Colon (tissue), 2 donors: ENCODE measurements around the gene ACTG1.

Experiments used
- FAIRE-seq: peaks from 2 replicates; lab custom pipeline; 2012; peaks lifted over from hg19 to GRCh38; lab: Jason Lieb, UNC
- donor health status: control.
- donor health status: control.

Gene ACTG1

GRCh38 chr17:81480140-81481072 is 32.2 kb downstream of the ACTG1 start:
- no peak for FAIRE-seq

DNA sequence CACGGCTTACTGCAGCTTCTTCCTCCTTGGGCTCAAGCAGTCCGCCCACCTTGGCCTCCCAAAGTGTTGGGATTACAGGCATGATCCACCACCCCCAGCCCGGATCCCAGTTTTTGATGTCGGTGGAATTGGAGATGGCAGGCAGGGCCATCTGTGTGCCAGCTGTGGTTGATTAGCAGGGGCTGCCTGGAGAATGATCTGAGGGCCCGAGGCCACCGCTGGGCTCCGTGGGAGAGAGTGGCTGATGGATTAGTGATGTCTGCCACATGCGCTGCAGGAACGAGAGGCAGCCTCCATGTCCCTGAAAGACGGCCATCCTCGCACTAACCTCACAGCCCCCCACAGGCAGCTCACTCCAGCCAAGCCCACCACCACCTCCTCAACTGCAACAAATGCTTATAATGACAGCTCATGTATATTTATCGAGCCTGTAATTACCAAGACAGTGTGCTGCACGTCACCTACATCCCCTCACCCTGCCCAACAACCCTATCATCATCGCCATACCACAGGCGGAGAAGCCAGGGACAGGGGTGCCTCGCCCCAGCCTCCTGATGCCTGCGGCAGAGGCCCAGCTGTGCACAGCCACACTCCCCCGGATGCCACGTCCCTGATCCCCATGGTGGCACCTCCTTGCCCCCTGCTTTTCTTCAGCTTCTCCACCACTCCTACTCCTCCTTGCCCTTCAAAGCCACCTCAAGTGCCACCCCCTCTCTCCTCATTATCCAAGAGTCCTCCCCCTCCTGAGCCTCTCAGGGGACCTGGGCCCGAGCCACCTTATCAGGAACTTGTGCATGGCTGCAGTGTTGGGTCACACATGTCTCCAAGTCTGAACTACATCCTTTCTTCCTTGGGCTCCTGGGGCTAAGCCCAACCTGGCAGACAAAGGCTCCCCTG is 33.2 kb downstream of the ACTG1 start:
- FAIRE-seq: no peak

DNA sequence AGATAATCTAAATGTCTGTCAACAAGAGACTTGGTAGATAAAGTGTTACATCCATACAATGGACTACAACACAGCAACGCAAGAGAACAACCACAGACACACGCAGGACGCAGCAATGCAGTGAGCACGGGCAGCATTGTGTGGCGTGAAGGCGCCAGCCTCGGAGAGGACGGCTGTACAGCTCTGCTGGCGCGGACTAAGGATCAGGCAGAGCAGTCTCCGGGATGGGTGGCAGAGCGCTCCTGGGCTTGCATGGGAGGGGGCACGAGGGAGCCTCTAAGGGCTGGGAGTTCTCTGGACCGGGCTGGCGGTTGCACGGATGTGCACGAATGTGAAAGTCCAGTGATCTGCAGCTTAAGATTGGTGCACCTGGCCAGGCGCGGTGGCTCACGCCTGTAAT is 34.5 kb downstream of the ACTG1 start:
- no peak for FAIRE-seq

DNA sequence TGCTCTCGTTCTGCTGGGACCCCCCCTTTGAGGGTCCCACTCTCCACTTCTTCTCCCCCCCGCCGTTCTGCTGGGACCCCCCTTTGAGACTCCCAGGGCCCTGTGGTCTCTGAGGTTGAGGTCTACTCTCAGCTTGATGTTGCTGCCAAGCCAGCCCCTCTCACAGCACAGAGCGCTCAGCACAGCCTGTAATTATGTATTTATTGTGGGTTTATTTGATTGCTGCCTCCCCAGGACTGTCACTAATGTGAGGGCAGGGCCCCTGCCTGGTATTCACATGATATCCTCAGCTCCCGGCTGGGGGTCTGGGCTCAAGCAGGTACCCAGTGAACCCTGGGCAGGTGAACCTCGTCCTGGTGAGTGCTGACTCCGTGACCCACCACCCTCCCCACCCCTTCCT is 35.4 kb downstream of the ACTG1 start:
- FAIRE-seq: no peak

GRCh38 chr17:81476635-81477034 is 36.0 kb downstream of the ACTG1 start:
- FAIRE-seq: no peak

DNA sequence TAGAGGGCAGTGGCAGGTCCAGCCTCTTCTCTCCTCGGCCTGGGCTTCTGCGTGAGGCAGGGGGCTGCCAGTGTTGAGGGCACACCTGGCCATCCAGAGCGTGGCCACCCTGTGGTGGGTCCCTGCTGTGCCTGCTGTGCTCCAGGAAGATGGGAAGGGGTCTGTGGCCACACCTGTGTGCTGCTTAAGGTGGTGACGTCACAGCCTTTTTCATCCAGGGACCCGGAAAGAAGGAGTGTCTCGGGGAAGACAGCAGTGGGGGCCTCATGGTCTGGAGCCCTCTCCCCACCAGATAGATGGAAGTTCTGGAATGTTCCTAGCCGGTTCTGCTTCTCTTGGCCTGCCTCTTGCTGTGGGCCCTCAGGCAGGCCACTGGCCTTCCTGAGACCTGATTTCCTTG is 36.5 kb downstream of the ACTG1 start:
- no peak for FAIRE-seq

DNA sequence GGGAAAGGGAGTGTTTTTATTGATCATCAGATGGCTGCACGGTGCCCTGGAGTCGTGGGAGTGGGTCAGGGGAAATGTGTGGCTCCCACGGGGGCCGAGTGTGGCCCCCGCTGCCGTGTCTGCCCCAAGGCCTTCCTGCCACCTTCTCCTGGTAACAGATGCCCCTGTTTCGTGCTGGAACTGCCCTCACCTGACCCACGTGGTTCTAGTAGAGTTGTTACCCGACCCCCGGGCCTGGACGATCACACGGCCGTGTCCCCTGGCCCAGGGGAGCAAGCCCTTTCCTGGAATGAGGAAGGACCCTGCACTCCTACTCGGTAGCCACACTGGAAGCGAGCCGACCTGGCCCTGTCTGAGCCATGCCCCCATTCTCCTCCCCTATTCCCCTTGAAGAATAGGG is 37.6 kb downstream of the ACTG1 start:
- no peak for FAIRE-seq

GRCh38 chr17:81473019-81473418 is 39.6 kb downstream of the ACTG1 start:
- FAIRE-seq: no peak

DNA sequence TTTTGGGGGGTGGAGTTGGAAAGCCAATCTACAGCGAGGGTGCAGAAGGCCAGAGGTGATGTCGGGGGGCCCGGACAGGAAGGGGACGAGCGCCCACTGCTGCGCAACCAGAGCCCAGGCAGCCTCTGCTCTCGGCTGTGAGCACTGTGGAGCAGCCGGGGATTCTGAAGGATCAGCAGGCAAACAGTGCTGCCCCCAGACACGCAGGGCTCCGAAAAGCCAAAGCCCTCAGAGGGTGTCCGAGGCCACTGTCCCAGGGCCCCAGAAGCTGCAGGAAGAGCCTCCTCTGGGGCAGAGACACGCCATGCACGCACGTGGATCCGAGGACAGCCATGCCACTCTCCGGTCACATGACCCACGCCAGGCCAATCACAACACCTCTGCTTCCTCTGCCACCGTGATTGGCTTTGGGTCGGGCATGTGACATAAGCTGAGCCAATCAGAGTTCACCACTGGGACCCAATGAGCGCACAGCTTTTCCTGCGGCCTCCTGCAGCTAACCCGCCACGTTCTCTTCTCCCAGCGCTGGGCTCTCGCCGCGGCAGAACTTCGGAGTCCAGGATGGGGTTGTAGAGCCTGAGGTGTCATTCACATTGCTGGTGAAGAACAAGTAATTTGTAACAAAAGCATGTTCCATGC is 40.7 kb downstream of the ACTG1 start:
- no peak for FAIRE-seq

DNA sequence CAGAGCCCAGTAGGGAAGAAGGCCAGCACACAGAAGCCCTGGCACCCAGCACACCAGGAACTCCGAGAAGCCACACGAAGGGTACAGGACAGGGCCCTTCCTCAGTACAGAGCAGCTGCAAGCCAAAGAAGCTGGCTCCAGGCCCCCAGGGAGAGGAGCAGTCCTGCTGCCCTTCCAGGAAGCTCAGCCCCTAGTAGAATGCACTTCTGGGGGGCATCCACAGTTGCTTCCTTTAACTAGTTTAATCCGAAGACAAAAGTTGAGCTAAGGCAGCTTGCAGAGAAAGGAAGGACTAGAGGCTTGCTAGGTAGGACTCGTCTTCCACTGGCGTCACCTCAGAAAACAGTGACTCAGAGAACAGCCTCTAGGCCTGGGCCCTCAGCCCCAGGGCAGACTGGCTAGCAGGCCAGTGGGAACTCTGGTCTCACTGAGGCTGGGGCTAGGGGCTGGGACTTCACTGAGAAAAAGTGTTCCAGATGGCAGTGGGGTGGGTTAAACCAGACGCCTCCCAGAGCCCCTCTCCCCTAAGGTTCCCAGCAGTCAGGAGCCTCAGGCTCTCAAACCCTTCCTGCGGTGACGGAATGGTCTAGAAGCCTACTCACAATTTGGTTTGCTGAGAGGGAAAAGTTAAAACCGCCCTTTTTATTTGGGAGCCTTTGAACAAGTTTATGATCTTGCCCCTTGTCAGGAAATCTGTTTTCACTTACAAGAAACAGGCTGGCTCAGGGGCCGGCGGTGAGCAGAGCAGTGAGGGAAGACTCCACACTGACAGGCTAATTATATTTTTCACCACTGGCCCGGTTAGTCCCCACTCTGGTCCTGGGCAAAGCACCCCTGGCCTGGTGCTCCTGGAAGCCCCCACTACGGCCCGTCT is 41.4 kb downstream of the ACTG1 start:
- FAIRE-seq: no peak

GRCh38 chr17:81470270-81470943 is 42.2 kb downstream of the ACTG1 start:
- no peak for FAIRE-seq

GRCh38 chr17:81469266-81469665 is 43.3 kb downstream of the ACTG1 start:
- FAIRE-seq: no peak

DNA sequence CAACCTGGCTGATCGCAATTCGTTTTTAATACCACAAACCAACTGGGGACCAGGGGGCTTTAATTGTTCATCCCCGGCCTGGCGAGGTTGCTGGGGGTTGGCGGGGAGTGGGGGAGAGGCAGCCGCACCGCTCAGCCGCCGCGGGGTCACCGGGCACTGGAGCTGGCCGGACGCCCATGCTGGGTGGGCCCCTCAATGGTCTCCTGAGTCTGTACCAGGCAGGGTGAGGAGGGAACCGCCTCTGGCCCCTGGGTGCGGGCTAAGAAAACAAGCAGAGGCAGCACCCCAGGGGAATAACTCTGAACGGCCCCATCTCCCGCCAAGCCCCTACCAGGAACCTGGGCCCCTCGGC is 43.9 kb downstream of the ACTG1 start:
- no peak for FAIRE-seq

GRCh38 chr17:81468111-81468769 is 44.4 kb downstream of the ACTG1 start:
- FAIRE-seq: no peak

DNA sequence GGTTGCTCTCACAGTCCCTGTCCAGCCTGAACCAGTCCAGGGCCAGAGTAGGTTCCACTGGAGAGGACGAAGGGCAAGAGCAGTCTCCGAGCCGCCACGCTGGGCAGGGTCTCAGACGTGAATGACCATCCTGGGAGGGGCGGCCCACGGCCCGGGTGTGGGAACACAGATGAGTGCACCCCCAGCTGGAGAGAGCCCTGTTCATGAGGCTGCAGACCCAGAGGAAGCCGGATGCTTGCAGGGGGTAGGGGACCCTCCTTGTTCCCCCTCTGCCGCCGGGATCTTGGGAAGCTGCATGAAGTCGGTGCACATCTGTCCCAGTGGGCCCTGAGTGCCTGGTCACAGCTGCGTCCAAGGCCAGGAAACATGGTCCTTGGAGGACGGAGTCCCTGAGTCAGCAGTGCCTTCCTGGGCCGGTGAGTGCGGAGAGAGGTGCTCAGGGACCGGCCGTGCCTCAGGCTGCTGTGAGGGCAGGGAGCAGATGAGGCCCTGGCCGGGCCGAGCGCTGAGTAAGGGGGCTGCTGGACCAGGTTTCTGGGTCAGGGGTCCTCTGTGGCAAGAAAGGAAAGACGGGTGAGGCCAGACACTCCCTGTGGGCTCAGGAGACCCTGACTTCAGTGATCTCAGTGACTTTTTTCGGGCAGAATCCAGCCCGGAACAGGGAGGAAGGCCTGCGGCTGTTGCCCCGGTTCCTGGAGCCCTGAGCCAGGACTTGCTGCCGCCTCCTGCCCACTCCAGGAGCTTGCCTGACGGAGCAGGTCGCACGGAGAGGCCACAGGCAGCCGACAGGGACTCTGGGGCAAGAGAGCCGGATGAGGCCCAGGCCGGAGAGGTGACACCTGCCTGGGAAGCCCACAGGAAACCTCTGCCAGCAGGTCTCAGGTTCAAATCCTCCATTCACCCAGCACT is 45.8 kb downstream of the ACTG1 start:
- FAIRE-seq: no peak

DNA sequence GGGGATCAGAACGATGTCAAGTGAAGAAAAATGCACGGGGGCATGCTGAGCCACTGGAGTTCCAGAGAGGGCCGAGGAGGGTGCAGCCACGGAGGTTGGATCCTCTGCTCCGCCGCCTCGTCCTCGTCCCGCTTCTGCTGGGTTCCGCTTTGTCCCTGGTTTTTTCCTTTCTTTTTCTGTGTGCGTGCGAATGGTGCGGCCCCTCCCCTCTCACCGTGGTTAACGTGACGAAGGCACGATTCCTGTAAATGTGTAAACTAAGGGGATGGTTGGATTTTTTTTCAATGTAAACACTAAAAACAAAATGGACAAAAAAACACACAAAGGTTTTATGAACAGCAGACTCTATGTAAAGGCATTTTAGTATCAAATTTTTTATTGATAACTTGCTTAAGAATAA is 46.7 kb downstream of the ACTG1 start:
- no peak for FAIRE-seq

DNA sequence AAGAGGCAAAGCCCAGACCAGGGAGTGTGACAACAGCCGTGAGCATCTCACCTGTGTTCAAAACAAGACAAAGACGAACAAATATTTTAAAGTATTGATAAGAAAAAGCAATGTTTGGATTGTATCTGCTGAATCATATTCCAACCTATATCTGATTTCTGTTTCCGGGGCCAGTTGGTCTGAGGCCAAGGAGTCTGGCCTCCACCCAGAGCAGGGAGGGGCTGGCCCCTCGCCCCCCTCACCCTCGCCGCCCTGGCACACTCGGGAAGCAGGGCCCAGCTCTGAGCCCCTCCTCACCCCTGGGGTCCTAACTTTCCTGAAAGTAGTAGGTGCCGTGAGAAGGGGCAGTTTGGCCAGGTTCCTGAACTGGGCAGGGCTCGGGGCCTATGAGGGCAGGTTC is 48.0 kb downstream of the ACTG1 start:
- FAIRE-seq: no peak

DNA sequence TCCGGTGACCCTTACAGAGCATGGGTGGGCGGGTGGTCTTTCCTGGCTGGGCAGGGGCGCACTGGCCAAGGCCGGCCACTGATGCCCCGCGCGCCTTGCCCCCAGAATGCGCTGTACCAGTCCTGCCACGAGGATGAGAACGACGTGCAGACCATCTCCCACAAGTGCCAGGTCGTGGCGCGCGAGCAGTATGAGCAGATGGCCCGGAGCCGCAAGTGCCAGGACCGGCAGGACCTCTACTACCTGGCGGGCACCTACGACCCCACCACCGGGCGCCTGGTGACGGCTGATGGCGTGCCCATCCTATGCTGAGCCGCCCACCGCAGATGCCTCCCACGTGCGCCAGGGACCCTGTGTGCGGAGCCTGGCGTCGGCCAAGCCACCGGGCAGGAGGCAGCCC is 49.1 kb downstream of the ACTG1 start:
- FAIRE-seq: no peak

GRCh38 chr17:81462506-81463125 is 50.0 kb downstream of the ACTG1 start:
- no peak for FAIRE-seq
